Mesenteric fat pad (tissue), 1 donor: Measurements from ENCODE around the gene GPR180. TPM values are rescaled to one million over a fixed set of nuclear protein-coding genes. Genes with fewer than 3 reads are reported as not detected.

ENCODE experiments used
- total RNA-seq: library from RNA; stranded (reverse); fragmentation: NEBNext Ultra II Directional; extraction: Animal tissue kit (Norgen Biotek cat#: 25700); gene quantifications from one replicate; pipeline ENCODE4 v1.2.1, GENCODE V29; 2021
- donor health status: DM: yes; HTN: yes; CAD: no.

Gene GPR180
- total RNA-seq, 1 donor from 2014 or later, result 15.7 TPM

Other genes starting within 250 kb of the GPR180 start
- 0.26 TPM for gene DCT, start 122.2 kb upstream of the GPR180 start, total RNA-seq
- 14.3 TPM for gene TGDS, start 5.7 kb upstream of the GPR180 start, total RNA-seq
- gene SOX21, start 110.7 kb downstream of the GPR180 start, total RNA-seq, result not detected